ENCODE results near the gene NEGR1. TPM values are rescaled to one million over a fixed set of nuclear protein-coding genes. Genes with fewer than 3 reads are reported as not detected.

Gene NEGR1
- total and polyA plus RNA-seq, 9 of the 15 experiments (the other 6 are each of a cell fraction or from before 2014, with no cell fraction given) = not detected

DNA sequence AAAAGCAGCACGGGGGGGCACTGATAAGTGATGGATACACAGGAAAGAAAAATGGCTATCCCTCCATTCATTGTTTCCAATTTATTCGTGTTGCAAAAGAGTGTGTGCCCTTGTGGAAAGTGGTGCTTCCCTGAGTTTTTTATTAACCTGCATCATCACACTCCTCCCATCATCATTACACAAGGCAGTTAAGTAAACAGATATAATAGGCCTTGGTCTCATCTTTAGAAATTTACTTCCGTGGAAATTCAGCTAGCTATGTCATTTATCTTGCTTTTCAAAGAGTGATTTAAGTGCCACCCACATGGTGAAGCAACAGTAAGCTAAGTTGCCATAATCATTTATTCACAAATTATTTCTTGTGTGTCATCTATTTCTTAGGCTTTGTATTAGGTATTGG is 473.3 kb downstream of the NEGR1 start (continued):
- TF ChIP-seq, protein P1, sequence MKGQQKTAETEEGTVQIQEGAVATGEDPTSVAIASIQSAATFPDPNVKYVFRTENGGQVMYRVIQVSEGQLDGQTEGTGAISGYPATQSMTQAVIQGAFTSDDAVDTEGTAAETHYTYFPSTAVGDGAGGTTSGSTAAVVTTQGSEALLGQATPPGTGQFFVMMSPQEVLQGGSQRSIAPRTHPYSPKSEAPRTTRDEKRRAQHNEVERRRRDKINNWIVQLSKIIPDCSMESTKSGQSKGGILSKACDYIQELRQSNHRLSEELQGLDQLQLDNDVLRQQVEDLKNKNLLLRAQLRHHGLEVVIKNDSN (CRISPR knock-in tag; IDR thresholded peaks at IDR 0.05) = no peak
- TF ChIP-seq ZNF696 (CRISPR knock-in tag; conservative IDR thresholded peaks at IDR 0.05) (no peak), ZFX (CRISPR knock-in tag; IDR thresholded peaks at IDR 0.05) (no peak), SMAD2 (IDR thresholded peaks at IDR 0.05; ENCODE audit: low read depth, low read length) (no peak)
- TF ChIP-seq, protein P2, sequence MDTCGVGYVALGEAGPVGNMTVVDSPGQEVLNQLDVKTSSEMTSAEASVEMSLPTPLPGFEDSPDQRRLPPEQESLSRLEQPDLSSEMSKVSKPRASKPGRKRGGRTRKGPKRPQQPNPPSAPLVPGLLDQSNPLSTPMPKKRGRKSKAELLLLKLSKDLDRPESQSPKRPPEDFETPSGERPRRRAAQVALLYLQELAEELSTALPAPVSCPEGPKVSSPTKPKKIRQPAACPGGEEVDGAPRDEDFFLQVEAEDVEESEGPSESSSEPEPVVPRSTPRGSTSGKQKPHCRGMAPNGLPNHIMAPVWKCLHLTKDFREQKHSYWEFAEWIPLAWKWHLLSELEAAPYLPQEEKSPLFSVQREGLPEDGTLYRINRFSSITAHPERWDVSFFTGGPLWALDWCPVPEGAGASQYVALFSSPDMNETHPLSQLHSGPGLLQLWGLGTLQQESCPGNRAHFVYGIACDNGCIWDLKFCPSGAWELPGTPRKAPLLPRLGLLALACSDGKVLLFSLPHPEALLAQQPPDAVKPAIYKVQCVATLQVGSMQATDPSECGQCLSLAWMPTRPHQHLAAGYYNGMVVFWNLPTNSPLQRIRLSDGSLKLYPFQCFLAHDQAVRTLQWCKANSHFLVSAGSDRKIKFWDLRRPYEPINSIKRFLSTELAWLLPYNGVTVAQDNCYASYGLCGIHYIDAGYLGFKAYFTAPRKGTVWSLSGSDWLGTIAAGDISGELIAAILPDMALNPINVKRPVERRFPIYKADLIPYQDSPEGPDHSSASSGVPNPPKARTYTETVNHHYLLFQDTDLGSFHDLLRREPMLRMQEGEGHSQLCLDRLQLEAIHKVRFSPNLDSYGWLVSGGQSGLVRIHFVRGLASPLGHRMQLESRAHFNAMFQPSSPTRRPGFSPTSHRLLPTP (IDR thresholded peaks at IDR 0.05; ENCODE audit: borderline replicate concordance, extremely low read depth, insufficient read length) = no peak

DNA sequence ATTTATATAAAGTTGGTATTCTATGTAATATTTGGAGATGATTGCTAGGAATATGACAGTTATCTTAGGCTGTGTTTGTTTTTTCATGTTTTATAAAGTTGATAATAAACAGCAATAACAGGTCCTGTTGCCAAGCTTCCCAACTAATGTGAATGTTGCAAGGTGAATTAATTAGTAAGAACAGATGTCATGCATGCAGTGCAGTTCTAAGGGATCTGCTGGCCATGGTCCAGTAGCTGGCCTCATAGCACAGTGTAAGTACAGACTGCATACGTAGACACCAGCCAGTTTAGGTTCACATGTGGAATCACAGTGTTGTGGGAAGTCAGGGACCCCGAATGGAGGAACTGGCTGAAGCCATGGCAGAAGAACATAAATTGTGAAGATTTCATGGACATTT is 478.2 kb downstream of the NEGR1 start:
- Histone ChIP-seq H2AFZ (ENCODE audit: low read depth, low read length) (no peak overlapping the region), H3K4me1 (replicated peaks in 1 of 2; ENCODE audit: control insufficient read depth in 2 of 2, insufficient read depth in 2 of 2, low read length in 2 of 2) (no peaks in the 10 kb centered on the region), H3K4me3 (no peak overlapping the region), H3K9me1 (ENCODE audit: control insufficient read depth, insufficient read depth, low read length) (no peaks in the 10 kb centered on the region), H3K79me2 (ENCODE audit: control insufficient read depth, insufficient read depth, low read length) (no peaks in the 10 kb centered on the region), H4K20me1 (replicated peaks; ENCODE audit: control insufficient read depth, insufficient read depth, low read length) (no peaks in the 10 kb centered on the region), H3K4me2 (ENCODE audit: insufficient read depth, low read length) (no peak overlapping the region), H3K9me3 (replicated peaks; ENCODE audit: control insufficient read depth, insufficient read depth, low read depth, low read length) (0 out of 2 replicates have a peak, but pooled peaks cover 2% of the 10 kb centered on the region), H3K27ac (ENCODE audit: extremely low read depth, low read depth, low read length) (no peak overlapping the region), H3K27me3 (ENCODE audit: control insufficient read depth in 2 of 2, insufficient read depth in 2 of 2, low read length in 2 of 2) (no peaks in the 10 kb centered on the region), H3K36me3 (ENCODE audit: control insufficient read depth, insufficient read depth, low read length) (no peaks in the 10 kb centered on the region), H3K9ac (ENCODE audit: insufficient read depth in 1 of 2, low read depth in 2 of 2, low read length in 2 of 2) (no peak overlapping the region)
- WGBS (ENCODE audit: insufficient coverage, low coverage, missing lambda C conversion rate) = 0% methylated on average over 2 of the region's 2 CpGs
- intact Hi-C loops (cut with micrococcal nuclease) (no loop called here), in situ Hi-C loops (cut with MboI) (no loop called here)
- ChIA-PET CTCF (ENCODE audit: low intra/inter-chr PET ratio) (no interaction called here), POLR2A (no interaction called here)
- DNase-seq (ENCODE audit: extremely low read depth in 1 of 4, low spot score in 3 of 4) (no peak), FAIRE-seq (no peak), ATAC-seq (no peak)
- no TSS peak for BruUV-seq (replicated peaks)
- TF ChIP-seq RBM25 (IDR thresholded peaks at IDR 0.05; ENCODE audit: low read depth, low read length, severe bottlenecking) (no peak), FOXK2 (conservative IDR thresholded peaks at IDR 0.05 in 1 of 2, IDR thresholded peaks at IDR 0.05 in 1 of 2; ENCODE audit: low read depth in 2 of 2) (no peak), ZNF589 (CRISPR knock-in tag; IDR thresholded peaks at IDR 0.05; ENCODE audit: low read depth) (no peak), CBX2 (IDR thresholded peaks at IDR 0.05; ENCODE audit: insufficient read depth, low read length, poor library complexity, severe bottlenecking) (no peak), STAG1 (CRISPR knock-in tag; IDR thresholded peaks at IDR 0.05; ENCODE audit: borderline replicate concordance) (no peak), ZNF780A (CRISPR knock-in tag; IDR thresholded peaks at IDR 0.05) (no peak), RFX1 (IDR thresholded peaks at IDR 0.05) (no peak), NFRKB (IDR thresholded peaks at IDR 0.05; ENCODE audit: low read depth) (no peak)
- TF ChIP-seq, protein P3, sequence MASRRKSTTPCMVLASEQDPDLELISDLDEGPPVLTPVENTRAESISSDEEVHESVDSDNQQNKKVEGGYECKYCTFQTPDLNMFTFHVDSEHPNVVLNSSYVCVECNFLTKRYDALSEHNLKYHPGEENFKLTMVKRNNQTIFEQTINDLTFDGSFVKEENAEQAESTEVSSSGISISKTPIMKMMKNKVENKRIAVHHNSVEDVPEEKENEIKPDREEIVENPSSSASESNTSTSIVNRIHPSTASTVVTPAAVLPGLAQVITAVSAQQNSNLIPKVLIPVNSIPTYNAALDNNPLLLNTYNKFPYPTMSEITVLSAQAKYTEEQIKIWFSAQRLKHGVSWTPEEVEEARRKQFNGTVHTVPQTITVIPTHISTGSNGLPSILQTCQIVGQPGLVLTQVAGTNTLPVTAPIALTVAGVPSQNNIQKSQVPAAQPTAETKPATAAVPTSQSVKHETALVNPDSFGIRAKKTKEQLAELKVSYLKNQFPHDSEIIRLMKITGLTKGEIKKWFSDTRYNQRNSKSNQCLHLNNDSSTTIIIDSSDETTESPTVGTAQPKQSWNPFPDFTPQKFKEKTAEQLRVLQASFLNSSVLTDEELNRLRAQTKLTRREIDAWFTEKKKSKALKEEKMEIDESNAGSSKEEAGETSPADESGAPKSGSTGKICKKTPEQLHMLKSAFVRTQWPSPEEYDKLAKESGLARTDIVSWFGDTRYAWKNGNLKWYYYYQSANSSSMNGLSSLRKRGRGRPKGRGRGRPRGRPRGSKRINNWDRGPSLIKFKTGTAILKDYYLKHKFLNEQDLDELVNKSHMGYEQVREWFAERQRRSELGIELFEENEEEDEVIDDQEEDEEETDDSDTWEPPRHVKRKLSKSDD (conservative IDR thresholded peaks at IDR 0.05; ENCODE audit: low read length) = no peak
- TF ChIP-seq, protein P4, sequence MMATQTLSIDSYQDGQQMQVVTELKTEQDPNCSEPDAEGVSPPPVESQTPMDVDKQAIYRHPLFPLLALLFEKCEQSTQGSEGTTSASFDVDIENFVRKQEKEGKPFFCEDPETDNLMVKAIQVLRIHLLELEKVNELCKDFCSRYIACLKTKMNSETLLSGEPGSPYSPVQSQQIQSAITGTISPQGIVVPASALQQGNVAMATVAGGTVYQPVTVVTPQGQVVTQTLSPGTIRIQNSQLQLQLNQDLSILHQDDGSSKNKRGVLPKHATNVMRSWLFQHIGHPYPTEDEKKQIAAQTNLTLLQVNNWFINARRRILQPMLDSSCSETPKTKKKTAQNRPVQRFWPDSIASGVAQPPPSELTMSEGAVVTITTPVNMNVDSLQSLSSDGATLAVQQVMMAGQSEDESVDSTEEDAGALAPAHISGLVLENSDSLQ (IDR thresholded peaks at IDR 0.05) = no peak
